Thyroid gland (tissue), 4 donors: ENCODE results near the gene SIVA1. TPM values are rescaled to one million over a fixed set of nuclear protein-coding genes. Genes with fewer than 3 reads are reported as not detected.

Experiments
- DNase-seq, 2 donors: peaks; one replicate each; pipeline ENCODE4 v3.0.0-alpha.2; 2019
- H3K27ac ChIP-seq, 3 donors: fragments of 200-600 bp; sonication (generic); 1 replicate in 2 of 3; 2 replicates in 1 of 3; pipeline ENCODE4 v1.5.1; 2016 to 2019; ENCODE audit warnings: mild to moderate bottlenecking in 1 of 3, moderate library complexity in 1 of 3
- H3K27me3 ChIP-seq: fragments of 200-600 bp; sonication (generic); one replicate; pipeline ENCODE4 v1.5.1; 2019
- H3K36me3 ChIP-seq, 2 donors: fragments of 200-600 bp; sonication (generic); one replicate each; pipeline ENCODE4 v1.5.1; 2016 to 2019
- H3K4me1 ChIP-seq, 2 donors: fragments of 200-600 bp; sonication (generic); one replicate each; pipeline ENCODE4 v1.5.1; 2017 to 2019
- H3K4me3 ChIP-seq, 3 donors: fragments of 200-600 bp; sonication (generic); replicated peaks in 1 of 3; 1 replicate in 2 of 3; 2 replicates in 1 of 3; pipeline ENCODE4 v1.5.1; 2016; ENCODE audit warnings: mild to moderate bottlenecking in 1 of 3
- H3K9me3 ChIP-seq: fragments of 200-600 bp; sonication (generic); one replicate; pipeline ENCODE4 v1.5.1; 2017
- POLR2A ChIP-seq, 2 donors: fragments of 450-650 bp; IDR thresholded peaks; one replicate each; pipeline ENCODE4 v1.6.1; 2017; ENCODE audit warnings: antibody characterized with exemption in 2 of 2, mild to moderate bottlenecking in 2 of 2, moderate library complexity in 1 of 2
- WGBS, 2 donors: methylation state at CpG; one replicate each; pipeline ENCODE4 v1.1.5; 2017; 5-methylcytosine and 5-hydroxymethylcytosine counted together
- intact Hi-C: fragments of 100-400 bp; cut with DNase I; formaldehyde crosslinking; loops from one replicate; pipeline ENCODE4 v1.15.1; 2023
- total RNA-seq, 4 donors: library from RNA; depleted of rRNA; stranded (reverse); fragments of >200 nt; gene quantifications; one replicate each; pipeline ENCODE4 v1.2.3, GENCODE V29; 2016
- TF ChIP-seq, protein P1 (sequence below), 6 experiments: fragments of 200-600 bp in 3 of 6; fragments of 450-650 bp in 3 of 6; sonication (generic) in 3 of 6; IDR thresholded peaks; one replicate each; pipeline ENCODE4 v1.5.1; 2016 to 2019; ENCODE audit warnings: antibody characterized with exemption in 6 of 6, mild to moderate bottlenecking in 2 of 6, inconsistent platforms in 1 of 6, moderate library complexity in 1 of 6

The SIVA1 gene
- total RNA-seq, 4 donors from 2014 or later = 137 to 388 (median 239) TPM

DNA sequence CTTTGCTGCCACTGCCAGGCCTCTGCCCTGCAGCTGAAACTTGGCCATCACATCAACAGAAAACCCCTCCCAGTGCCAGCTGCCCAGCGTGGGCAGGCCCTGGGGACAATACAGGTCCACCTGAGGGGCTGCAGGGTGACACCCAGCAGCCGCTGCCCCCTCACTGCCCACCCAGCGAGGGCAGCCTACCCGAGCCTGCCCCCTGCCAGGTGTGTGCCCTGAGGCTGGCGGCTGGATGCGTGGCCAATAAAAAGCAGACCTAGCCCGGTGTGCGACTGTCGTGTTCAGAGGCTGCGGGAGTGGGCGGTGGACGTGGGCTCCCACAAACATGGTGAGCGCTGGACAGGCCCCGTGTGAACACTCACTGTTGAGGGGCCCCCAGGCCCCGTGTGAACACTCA lies 33.6 kb upstream of the SIVA1 start:
- TF ChIP-seq, protein P1, sequence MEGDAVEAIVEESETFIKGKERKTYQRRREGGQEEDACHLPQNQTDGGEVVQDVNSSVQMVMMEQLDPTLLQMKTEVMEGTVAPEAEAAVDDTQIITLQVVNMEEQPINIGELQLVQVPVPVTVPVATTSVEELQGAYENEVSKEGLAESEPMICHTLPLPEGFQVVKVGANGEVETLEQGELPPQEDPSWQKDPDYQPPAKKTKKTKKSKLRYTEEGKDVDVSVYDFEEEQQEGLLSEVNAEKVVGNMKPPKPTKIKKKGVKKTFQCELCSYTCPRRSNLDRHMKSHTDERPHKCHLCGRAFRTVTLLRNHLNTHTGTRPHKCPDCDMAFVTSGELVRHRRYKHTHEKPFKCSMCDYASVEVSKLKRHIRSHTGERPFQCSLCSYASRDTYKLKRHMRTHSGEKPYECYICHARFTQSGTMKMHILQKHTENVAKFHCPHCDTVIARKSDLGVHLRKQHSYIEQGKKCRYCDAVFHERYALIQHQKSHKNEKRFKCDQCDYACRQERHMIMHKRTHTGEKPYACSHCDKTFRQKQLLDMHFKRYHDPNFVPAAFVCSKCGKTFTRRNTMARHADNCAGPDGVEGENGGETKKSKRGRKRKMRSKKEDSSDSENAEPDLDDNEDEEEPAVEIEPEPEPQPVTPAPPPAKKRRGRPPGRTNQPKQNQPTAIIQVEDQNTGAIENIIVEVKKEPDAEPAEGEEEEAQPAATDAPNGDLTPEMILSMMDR (IDR thresholded peaks at IDR 0.05) = no peak
- intact Hi-C loops = no loop called here
- 94% methylated on average over 8 of the region's 15 CpGs; no CpG with 5 or more reads in 1 of the 2 donors for WGBS, 2 donors
- no peaks in the 10 kb centered on the region for H3K27me3 ChIP-seq
- peaks cover 8 to 9% of the 10 kb centered on the region in 2 donors for H3K4me1 ChIP-seq
- DNase-seq = no peak
- H3K4me3 ChIP-seq = no peak overlapping the region
- H3K36me3 ChIP-seq = peaks cover 11 to 13% of the 10 kb centered on the region in 2 donors
- no peaks in the 10 kb centered on the region for H3K9me3 ChIP-seq
- no peak overlapping the region for H3K27ac ChIP-seq

DNA sequence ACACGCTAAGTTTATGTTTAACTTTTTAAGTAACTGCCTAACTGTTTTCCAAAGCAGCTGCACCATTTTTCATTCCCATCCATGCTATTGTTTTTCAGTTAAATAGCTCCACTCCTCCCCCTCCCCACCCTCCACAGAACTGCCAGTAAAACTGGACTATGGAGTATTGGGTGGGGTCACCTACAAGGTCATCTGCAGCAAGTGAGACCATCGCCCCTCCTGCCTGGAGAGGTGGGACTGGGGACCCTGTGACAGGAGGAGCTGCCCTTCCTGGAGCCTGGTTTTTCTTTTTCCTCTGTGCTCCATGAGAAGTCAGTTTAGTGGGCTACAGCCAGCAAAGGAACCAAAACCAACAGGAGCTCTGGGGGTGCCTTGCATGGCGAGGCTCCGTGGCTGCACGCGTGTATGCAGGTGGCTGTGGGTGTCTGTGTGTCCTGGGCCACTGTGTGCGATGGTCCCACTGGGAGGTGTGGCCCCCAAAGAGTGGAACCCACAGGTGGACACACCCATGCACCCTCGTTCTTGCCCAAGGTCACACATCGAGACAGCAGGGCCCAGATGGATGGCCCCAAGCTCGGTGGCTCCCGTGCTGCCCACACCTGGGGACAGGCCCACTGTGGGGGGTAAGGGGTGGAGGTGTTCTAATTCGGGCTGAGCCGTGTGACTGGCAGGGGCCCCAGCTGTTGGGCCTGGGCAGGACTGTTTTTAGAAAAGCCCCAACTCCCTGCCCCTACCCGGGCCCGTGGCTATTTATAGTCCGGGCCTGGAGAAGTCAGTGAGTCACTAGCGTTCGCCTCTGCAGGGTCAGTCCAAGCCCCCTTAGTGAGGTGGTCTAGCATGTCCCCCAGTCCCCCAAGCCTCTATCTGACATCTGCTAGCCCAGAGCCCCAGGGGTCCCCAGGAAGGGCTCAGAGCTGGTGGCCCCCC lies 31.2 kb upstream of the SIVA1 start:
- Histone ChIP-seq H3K36me3 (no peaks in the 10 kb centered on the region), H3K4me3 (no peak overlapping the region), H3K9me3 (no peaks in the 10 kb centered on the region), H3K4me1 (peaks cover 15 to 24% of the 10 kb centered on the region in 2 donors), H3K27ac (no peak overlapping the region), H3K27me3 (no peaks in the 10 kb centered on the region)
- WGBS, 2 donors = 92 to 93% methylated on average over 2 to 18 of the region's 18 CpGs
- no peak for DNase-seq
- intact Hi-C loops = no loop called here
- no peak for TF ChIP-seq POLR2A (IDR thresholded peaks at IDR 0.05)
- TF ChIP-seq, protein P1 (IDR thresholded peaks at IDR 0.05) = no peak

DNA sequence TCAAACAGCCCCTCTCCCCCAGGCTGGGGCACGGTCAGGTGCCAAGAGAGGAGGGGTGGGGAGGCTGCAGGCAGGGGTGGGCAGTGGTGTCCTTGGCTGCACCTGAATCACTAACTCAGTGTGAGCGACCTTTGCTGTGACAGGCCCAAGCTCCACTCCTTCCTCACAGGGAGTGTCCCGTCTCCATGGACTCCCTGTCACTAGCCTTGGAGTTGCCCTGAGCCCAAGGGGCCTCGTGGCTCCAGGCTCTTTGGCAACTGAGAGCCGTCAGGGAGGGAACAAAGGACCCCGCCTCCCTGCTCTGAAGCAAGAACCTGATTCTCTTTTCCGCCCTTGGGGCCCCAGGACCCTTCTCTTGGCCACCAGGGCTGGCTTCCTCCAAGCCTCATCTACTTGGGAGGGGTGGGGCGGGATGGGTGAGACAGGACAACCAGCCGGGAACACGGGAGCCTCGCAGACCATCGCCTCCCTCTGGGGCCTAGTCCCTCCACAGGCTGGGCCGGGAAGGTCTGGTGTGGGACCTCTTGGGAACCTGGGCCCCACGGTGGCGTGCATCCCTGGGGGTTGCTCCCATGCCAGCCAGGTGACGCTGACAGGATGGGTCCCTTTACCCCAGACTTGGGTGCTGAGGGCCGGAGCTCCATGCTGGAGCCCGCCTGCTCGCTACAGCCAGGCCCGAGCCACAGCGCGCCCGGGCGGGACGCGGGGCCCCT lies 29.9 kb upstream of the SIVA1 start:
- peak overlapping the region in 1 of 3 donors; percentile 69 for H3K4me3 ChIP-seq

DNA sequence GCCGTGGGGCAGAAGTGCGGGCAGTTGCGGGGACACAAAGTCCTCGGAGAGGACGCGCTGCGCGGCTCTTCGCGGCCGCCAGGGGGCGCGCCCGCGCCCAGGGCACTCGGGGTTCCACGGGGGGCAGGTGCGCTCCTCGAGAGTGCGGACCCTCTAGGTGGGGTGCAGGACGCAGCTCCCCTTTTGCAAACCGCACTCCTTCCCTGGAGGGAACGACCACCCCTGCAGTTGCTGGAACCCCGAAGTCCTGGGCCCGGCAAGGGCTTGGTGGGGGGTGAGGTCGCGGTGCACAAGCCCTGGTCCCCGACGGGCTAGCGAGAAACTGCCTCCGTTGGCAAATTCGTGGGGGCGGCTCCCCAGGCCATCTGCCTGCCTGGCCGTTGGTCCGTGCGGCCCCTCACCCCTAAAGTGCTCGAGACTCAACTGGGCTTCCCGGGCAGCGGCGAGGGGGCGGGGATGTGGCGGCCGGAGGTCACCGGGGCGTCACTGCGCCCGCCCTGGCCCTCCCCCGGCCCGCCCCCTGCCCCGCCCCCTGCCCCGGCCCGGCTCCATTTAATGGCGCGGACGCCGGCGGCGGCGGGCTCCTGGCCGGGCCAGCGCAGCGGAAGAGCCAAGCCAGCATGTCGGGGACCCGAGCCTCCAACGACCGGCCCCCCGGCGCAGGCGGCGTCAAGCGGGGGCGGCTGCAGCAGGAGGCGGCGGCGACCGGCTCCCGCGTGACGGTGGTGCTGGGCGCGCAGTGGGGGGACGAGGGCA lies 29.1 kb upstream of the SIVA1 start, which contains the start of gene ADSS1:
Gene ADSS1 (plus strand): TSS at position 579 of the 756 bp plus-strand sequence. CDS start 42 bp downstream, at position 621.
- no peaks in the 10 kb centered on the region for H3K36me3 ChIP-seq
- H3K4me3 ChIP-seq = peak within 1 kb of the TSS; percentile 1 to 69 (median 61)
- 4% methylated on average over 15 of the region's 82 CpGs; no CpG with 5 or more reads in 1 of the 2 donors for WGBS, 2 donors
- no peaks in the 10 kb centered on the region for H3K27me3 ChIP-seq
- intact Hi-C loops = no loop called here
- peak; percentile 70 to 75 for DNase-seq
- peaks cover 15 to 24% of the 10 kb centered on the region in 2 donors for H3K4me1 ChIP-seq
- TF ChIP-seq, protein P1 (IDR thresholded peaks at IDR 0.05) = peak; percentile 53 to 96 (median 72)
- TF ChIP-seq POLR2A (IDR thresholded peaks at IDR 0.05) = peak in 1 of 2 donors; percentile 64
- H3K9me3 ChIP-seq = no peaks in the 10 kb centered on the region
- H3K27ac ChIP-seq = peak within 1 kb of the TSS in 2 of 3 donors; percentile 7 to 24

More for the DNA sequence above, 29.9 kb upstream of the SIVA1 start:
- no peaks in the 10 kb centered on the region for H3K36me3 ChIP-seq
- H3K4me1 ChIP-seq = peaks cover 15 to 24% of the 10 kb centered on the region in 2 donors
- no peak for DNase-seq
- no peak overlapping the region for H3K27ac ChIP-seq
- 75 to 85% methylated on average over 9 to 15 of the region's 26 CpGs for WGBS, 2 donors
- no peak for TF ChIP-seq POLR2A (IDR thresholded peaks at IDR 0.05)
- TF ChIP-seq, protein P1 (IDR thresholded peaks at IDR 0.05) = no peak
- no peaks in the 10 kb centered on the region for H3K27me3 ChIP-seq
- H3K9me3 ChIP-seq = no peaks in the 10 kb centered on the region
- intact Hi-C loops = no loop called here
